ENCODE measurements around the gene CTIF.

GRCh38 chr18:48514786-48515185, 24.0 kb upstream of the CTIF start:
- TF ChIP-seq CTCF (conservative IDR thresholded peaks at IDR 0.05; ENCODE audit: low read depth, low read length) (no peak), EZH2phosphoT487 (IDR thresholded peaks at IDR 0.05; ENCODE audit: borderline replicate concordance, low read length) (no peak)
